ENCODE measurements around the gene NEK1.

Gene NEK1, protein sequence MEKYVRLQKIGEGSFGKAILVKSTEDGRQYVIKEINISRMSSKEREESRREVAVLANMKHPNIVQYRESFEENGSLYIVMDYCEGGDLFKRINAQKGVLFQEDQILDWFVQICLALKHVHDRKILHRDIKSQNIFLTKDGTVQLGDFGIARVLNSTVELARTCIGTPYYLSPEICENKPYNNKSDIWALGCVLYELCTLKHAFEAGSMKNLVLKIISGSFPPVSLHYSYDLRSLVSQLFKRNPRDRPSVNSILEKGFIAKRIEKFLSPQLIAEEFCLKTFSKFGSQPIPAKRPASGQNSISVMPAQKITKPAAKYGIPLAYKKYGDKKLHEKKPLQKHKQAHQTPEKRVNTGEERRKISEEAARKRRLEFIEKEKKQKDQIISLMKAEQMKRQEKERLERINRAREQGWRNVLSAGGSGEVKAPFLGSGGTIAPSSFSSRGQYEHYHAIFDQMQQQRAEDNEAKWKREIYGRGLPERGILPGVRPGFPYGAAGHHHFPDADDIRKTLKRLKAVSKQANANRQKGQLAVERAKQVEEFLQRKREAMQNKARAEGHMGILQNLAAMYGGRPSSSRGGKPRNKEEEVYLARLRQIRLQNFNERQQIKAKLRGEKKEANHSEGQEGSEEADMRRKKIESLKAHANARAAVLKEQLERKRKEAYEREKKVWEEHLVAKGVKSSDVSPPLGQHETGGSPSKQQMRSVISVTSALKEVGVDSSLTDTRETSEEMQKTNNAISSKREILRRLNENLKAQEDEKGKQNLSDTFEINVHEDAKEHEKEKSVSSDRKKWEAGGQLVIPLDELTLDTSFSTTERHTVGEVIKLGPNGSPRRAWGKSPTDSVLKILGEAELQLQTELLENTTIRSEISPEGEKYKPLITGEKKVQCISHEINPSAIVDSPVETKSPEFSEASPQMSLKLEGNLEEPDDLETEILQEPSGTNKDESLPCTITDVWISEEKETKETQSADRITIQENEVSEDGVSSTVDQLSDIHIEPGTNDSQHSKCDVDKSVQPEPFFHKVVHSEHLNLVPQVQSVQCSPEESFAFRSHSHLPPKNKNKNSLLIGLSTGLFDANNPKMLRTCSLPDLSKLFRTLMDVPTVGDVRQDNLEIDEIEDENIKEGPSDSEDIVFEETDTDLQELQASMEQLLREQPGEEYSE (N-terminal part only)

DNA sequence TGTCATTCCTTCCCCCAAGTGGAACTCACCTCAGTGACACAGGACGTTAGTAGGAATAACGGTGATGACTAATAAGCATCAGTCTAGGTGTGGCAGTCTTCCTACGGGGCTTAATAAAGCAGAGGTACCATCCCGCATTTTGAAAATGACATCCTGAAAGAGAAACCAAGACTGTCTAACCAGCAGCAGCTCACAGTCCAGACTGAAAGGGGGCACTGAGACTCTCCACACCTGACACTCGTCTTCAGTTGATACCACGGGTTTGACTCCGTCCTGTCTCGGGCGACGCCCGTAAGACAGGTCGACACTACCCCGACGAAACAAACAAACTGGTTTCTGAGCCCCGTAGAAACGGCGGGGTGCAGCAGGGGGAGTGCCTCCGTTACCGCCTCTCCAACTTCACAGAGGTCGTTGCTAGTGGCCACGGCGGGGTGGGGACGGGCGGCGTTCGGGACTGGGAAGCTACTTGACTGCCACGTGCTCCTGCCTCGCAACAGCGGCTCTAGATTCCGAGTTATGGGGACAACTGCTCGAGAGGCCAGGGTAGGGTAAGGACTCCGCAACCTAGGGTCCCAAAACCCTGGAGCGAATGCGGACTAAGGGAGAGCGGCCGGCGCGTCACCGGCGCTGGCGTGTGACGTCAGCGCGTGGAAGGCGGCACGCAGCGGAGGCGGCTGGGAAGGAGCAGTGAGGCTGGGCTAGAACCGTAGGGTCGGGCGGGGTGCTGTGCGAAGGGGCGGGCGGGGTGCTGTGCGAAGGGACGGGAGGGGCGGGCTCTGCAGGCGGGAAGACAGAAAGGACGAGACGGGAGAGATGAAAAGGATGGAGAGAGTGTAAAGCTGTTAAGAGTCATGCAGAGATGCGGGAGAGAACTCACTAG lies at the start of gene NEK1:
Gene NEK1, minus strand, starts transcription at position 593 of the 880 bp plus-strand sequence. CDS start 9,953 bp downstream, outside the sequence.
- peak; percentile 87 for DNase-seq (ENCODE audit: low spot score)

DNA sequence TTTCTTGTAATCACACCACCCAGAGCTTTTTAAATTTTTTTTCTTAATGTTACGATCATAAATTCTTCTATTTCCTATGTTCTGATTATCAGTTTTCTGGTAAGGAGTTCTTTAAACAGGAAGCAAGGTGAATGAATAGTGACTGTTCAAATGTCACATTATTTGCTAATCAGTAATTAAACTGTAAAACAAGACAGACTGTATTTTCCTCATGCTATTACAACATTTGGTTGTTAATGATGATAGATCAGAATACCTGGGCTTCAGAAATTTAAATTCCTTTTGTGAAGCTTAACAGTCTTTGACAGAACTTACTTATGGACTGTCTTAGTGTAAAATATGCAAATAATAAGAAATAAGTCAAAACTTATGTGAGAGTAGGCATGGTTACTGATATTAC lies 49.4 kb upstream of the NEK1 start:
- no peak for DNase-seq (ENCODE audit: low spot score)

DNA sequence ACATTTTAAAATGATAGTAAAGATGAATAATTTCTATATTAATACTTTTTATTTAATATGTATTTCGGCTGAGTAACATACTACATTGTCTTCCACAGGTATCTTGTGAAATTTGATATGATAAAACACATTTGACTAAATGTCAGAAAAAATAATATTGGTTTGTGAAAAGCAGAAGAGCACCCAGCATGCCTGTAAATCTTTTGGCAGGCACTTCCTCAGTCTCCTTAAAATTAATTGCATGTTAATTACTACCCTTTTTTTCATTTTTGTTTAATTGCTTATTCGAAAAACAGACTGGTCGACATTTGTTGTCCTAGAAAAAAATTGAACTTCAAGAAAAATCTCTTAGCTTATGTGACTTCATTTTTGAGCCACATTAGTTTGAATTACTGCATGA lies 48.5 kb upstream of the NEK1 start:
- DNase-seq (ENCODE audit: low spot score): no peak

DNA sequence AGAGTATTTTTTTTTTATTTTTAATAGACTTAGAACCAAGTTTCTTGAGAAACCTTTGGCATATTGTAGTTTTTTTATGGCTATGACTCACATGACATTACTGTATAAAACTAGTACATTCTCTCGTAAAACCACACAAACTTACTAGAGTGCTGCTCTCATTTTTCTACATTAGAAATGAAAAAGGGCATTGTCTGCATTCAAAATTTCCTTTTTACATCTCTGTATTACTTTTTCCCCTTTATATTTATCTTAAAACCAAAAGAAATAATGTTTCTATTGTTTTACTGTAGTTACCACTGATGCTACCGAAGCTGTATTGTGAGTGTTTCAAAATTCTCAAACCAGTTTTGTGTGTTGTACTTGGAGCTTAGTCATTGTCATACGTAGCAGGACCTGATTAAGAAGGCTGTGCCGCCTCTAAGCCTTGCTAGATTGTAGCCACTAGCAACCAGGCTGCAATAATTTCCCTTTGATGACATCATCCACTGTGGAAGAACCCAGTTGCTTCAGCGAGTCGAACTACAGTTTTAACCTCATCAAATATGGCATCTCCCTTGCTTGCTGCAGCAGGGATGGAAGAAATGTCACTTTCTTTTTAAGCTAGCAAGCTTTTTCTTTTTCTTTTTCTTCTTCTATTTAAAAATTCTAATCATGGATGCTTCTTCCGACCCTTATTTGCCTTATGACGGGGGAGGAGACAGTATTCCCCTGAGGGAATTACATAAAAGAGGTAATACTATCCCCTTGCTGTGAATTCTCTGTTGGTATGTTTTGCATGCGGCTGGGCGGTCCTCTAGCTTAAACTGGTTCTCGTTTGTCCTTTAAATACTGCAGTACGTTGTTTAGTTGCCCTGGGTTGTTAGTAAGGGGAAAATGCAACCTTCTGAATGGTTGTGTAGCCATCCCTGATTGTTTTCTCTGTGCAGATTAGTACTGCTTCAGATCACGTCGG lies 47.6 kb upstream of the NEK1 start:
- peak; percentile 87 for DNase-seq (ENCODE audit: low spot score)

DNA sequence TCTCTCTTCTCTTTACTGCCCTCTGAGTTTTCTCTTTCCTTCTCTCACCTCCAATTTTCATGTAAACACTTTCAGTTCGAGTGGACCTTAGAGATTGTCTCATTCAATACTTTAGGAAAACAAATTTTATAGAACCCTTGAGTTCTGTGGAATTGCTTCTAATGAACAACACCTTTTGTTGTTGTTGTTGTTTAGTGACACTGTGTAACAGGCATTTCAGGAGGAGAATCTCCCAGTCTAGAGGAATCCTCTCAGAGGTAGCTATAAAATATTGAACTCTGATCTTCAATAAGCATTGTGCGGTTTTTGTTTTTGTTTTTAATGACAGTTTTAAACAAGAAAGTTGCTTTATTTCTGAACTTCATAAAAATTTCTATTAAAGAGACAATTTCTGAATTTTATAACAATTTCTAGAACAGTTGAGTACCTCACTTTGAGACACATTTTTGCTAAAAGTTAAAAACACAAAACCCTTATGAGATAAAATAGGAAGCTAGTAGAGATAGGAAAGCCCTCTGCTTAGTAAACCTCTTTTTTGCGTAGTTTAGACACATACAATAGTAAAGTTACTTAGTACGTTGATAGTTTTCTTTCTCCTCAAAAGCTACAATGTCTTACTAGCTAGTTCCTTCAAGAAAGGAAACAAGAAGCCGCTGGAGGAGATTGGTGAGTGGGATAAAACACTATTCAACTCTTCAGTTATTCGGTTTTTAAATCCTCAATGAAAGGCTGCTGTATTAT lies 46.8 kb upstream of the NEK1 start:
- DNase-seq (ENCODE audit: low spot score): no peak

DNA sequence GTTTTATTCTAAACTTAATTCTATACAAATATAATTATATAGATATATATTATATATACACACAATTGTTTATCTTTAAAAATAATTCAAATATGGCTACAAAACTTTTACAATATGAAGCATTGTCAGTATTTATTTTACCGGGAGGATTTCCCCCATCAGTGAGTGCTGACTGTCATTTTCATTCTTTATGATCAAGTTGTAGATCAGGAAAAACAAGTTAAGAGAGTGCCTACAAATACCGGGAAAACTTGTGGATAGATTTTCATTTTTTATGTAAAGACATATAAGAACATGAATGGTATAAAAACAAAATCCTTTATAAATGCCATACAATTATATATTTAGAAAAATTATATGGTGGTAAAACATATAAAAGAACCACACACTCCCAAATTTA lies 45.8 kb upstream of the NEK1 start:
- no peak for DNase-seq (ENCODE audit: low spot score)

DNA sequence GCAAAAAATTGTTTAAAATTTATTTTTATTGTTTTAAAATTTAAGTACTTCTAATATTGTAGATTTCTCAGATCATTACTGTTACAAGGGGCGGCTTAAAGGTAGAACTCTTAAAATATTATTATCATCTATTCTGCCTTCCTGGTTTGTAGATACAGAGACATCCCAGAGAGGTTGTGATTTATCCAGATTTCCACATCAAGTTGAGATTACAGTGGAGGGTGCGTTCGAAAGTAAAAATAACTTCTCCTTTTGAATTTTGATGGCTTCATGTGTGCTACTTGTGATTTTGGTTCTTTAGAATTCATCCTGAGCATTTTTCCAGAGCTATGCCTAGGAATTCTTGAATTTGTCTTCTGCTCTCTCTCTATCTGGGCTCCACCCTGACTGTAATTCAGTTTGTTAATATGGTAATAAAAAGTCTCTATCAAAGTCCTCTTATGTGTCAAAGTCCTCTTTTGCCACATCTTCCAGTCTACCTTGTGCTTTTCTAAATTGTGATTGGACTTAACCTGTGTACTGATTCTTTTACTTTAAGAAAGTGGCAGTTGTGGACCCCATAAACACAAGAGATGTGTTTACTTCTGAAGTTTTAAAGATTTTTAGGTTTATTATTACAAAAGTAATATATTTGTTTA lies 45.2 kb upstream of the NEK1 start:
- DNase-seq (ENCODE audit: low spot score): no peak

DNA sequence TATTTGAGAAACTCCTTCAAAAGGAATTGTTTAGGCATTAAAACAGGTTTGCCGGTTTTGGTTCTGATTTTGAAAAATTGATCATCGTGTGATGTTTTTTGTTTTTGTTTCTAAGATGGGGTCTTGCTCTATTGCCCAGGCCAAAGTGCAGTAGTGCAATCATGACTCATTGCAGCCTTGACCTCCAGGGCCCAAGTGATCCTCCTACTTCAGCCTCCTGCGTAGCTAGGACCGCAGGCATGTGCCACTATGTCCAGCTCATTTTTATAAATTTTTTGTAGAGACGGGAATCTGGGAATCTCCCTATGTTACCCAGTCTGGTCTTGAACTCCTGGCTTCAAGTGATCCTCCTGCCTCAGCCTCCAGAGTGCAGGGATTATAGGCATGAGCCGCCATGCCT lies 43.0 kb upstream of the NEK1 start:
- DNase-seq (ENCODE audit: low spot score): no peak

DNA sequence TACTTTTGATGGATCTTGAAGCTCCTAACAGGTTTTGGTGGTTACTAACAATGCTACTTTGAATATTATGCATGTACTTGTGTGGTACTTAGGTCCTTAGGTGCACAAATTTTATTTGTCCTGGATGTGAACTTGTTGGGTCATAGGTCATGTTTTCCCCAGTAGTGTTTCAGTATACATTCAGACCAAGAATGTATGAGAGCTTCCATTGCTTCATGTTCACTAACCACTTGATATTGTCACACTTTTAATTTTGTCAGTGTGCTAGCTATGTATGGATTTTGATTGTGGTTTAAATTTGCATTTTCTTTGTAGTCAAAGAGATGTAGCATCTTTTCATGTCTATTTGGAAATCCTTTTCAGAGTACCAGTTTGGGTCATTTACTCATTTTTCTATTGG lies 40.2 kb upstream of the NEK1 start:
- no peak for DNase-seq (ENCODE audit: low spot score)

DNA sequence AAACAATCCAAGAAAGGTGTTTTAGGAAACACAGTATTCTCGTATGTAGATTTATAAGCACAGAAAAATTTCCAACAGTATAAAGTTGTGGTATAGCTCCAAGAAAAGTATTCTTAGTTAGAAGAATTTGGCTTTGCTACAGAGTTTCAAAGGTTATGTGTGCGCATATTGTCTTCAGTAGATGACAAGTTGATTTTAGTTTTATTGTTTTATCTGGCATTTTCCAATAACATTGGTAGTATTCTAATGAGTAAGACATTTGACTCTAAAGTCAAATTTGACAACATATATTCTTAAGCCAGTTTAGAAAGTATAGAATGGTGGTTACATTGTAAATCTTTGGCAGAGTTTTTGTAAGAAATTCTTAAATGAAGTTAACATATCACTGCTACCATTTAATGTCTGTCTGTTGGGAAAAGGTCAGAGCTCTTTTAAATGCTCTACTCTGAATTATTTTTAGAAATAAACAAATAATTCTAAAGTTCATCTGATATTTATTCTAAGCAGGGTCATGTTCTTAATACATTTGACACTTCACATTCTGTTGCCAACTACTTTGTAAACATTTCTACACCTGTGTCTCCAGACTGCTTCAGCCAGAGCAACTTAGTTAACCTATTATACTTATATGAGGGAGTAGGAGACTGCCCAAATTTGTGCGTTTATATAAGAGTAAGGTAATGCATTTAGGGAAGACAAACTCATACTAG lies 38.0 kb upstream of the NEK1 start:
- DNase-seq (ENCODE audit: low spot score): no peak

DNA sequence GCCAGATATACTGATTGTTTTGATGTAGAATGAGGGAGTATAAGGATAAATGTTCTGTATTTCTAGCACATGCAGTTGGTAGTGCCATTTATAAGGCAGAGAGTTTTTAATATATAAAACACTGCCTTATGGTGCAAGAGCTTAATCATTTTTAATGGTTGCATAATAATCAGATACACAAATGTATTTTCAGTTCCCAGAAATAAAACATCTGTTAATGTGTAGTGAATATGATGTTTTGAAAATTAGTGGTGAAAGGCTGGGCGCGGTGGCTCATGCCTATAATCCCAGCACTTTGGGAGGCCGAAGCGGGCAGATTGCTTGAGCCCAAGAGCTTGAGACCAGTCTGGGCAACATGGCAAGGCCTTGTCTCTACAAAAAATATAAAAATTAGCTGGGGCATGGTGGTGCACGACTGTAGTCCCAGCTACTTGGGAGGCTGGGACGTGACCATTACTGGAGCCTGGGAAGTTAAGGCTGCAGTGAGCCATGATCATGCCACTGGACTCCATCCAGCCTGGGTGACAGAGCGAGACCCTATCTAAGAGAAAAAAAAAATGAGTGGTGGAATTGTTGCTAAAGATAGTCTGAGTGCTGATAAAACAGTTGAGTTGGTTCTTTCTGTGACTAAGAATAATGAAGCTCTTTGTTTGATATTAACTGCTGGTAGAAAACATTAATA lies 37.3 kb upstream of the NEK1 start:
- DNase-seq (ENCODE audit: low spot score): no peak

DNA sequence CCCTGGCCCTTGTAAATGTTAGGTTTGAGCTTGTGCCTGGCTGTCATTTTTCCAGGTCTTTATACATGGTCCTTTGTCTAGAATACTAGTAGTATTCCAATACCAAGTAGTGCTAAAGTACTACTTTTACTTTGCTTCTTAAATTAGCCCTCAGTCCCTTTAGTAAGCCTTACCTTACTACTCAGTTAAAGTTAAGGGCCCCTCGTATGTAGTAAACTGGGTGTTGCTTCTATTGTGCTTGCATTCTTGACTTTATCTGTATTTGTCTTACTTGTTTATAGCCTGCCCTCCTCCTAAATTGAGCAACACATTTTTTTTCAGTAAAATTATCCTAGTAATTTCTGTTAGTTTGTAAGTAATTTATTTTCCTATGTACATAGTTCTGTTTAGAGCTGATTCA lies 33.2 kb upstream of the NEK1 start:
- no peak for DNase-seq (ENCODE audit: low spot score)

DNA sequence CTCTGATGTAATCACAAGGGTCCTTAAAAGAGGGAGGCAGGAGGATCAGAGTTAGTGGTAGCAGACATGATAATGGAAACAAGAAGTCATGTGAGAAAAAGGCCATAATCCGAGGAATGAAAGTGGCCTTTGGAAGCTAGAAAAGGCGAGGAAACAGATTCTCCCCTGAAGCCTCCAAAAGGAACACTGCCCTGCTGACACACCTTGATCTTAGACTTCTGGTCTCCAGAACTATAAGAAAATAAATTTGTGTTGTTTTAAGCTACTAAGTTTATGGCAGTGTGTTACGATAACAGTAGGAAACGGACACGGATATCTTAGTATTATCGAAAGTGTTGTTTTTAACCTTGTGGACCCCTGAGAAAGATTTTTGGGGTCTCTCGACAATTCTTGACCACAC lies 32.4 kb upstream of the NEK1 start:
- DNase-seq (ENCODE audit: low spot score): no peak

DNA sequence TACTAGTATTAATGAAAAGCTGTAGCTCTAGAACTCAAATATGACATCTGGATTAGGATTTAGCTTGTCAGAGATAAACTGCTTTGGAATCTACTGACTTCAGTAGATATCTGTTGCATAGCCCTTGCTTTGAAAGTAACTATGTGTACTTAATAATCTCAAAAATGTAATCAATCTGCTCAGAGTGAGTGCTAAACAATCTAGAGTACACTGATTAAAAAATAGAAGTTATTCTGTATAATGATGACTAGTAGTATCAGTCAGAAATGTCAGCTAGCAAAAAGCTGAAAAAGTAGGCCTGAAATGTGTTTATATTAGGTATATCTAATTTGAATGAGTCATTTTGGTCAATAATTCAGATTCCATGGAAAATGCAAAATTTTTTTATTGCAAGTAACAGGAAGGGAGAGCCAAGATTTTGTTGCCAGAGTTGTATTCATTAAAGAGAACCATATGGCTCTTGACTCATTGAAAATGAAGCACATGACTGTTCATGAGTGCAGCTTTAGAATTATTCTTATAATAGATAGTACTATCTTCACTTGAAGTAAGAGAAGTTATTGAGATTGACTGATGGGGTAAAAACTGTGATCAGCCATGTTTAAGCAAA lies 28.0 kb upstream of the NEK1 start:
- no peak for DNase-seq (ENCODE audit: low spot score)

DNA sequence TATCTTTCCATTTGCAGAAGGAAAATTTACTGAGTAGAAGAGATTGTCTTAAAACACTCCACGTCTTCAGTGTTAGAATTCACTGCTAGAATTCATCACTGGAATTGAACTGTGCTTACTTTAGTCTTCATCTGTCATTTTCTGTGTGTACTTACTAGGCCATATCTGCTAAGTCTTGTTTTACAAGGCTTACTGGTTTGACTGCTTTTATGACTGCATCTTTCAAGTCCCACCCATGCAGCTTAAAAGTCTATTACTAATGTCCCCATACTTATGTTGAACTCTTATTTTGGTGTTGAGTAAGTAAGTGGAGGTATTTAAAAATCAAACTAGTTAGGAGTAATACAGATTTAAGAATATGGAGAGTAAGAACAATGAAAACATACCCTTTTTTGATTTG lies 22.6 kb upstream of the NEK1 start:
- no peak for DNase-seq (ENCODE audit: low spot score)

DNA sequence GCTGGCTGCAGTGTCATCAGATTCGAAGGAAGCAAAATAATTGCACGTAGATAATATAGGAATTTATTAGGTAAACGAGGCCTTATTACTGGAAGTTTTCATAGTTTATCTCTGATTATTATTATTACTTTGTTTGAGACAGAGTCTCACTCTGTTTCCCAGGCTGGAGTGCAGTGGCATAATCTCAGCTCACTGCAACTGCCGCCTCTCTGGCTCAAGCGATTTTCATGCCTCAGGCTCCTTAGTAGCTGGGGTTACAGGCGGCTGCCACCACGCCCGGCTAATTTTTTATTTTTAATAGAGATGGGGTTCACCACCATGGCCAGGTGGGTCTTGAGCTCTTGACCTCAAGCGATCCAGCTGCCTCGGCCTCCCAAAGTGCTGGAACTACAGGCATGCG lies 20.5 kb upstream of the NEK1 start:
- DNase-seq (ENCODE audit: low spot score): no peak

DNA sequence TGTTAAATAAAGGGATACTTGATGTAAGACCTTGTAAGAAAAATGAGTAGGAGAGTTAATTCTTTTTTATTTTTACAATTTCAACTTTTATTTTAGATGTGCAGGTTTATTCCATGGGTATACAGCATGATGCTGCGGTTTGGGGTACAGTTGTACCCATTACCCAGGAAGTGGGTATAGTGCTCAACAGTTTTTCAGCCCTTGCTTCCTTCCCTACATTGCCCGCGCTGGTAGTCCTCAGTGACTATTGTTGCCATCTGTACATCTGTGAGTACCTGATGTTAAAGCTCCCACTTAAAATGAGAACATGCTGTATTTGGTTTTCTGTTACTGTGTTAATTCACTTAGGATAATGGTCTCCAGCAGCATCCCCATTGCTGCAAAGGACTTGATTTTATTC lies 17.7 kb upstream of the NEK1 start:
- no peak for DNase-seq (ENCODE audit: low spot score)

DNA sequence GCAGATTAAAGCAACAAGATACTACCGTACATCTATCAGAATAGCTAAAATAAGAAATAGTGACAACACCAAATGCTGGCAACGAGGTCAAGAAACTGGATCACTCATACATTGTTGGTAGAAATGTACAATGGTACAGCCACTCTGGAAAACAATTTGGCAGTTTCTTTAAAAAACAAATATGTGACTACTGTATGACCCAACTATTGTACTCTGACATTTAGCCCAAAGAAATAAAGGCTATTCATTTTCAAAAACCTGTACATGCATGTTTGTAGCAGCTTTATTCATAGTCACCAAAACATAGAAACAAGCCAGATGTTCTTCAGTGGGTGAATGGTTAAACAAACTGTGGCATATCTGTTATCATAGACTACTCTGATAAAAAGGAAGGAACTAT lies 16.2 kb upstream of the NEK1 start:
- no peak for DNase-seq (ENCODE audit: low spot score)

Data from CD4-positive, alpha-beta T cell treated with Interleukin-2 at 100 ng/mL for 4 hours (primary cell).